ENCODE measurements around the gene ADAM17. TPM values are rescaled to one million over a fixed set of nuclear protein-coding genes. Genes with fewer than 3 reads are reported as not detected.

ADAM17 gene
- total RNA-seq, 2 donors from 2014 or later: 22.9 to 30.1 TPM

DNA sequence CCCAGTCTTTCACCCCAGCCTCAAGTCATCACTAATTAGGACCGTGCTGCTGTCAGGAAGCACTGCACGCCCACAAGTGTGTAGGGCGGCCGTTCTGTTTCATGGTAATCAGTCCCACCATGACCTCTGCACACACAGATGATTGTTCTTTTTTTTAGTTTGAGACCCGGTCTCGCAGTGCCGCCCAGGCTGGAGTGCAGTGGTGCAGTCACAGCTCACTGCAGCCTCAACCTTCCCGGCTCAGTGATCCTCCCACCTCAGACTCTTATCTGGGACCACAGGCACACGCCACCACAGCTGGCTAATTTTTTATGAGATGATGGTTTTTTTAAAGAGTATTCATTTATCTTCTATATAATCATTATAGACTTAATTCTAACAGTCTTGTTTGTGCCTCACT, 83.1 kb downstream of the ADAM17 start:
- no peak for ATAC-seq (replicated peaks in 1 of 2)
- Mint-ChIP-seq H3K27ac (no peak overlapping the region), H3K4me3 (peak overlapping the region in 1 of 2 donors; percentile 84), H3K4me1 (ENCODE audit: low read depth) (peaks cover 26% of the 10 kb centered on the region), H3K36me3 (ENCODE audit: insufficient read depth in 2 of 2) (peaks cover 6 to 18% of the 10 kb centered on the region in 2 donors), H3K9me3 (no peaks in the 10 kb centered on the region), H3K27me3 (ENCODE audit: low read depth) (no peaks in the 10 kb centered on the region)
- no peak for DNase-seq

DNA sequence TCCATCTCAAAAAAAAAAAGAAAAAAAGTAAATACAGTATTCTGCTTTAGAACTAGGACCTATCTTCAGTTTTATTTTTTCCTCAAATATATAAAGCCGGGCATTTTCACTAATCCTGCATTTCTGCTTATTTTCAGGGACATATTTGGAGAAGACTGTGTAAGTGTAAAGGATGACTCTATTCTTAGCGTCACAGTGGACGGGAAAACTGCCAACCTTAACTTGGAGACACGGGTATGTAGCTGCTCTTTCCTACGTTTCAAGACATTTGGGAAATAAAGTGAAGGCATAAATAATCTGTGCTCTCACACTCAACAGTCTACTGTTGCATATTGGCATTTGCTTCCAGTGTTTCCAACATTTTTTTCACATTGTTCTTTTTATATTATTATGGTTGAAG, 84.4 kb downstream of the ADAM17 start:
- H3K4me3 Mint-ChIP-seq: no peak overlapping the region
- DNase-seq (no peak), ATAC-seq (replicated peaks in 1 of 2) (no peak)
- H3K27ac Mint-ChIP-seq: no peak overlapping the region
- no peaks in the 10 kb centered on the region for H3K9me3 Mint-ChIP-seq
- peaks cover 14% of the 10 kb centered on the region for H3K4me1 Mint-ChIP-seq (ENCODE audit: low read depth)
- H3K36me3 Mint-ChIP-seq (ENCODE audit: insufficient read depth in 2 of 2): peaks cover 5 to 17% of the 10 kb centered on the region in 2 donors
- no peaks in the 10 kb centered on the region for H3K27me3 Mint-ChIP-seq (ENCODE audit: low read depth)

DNA sequence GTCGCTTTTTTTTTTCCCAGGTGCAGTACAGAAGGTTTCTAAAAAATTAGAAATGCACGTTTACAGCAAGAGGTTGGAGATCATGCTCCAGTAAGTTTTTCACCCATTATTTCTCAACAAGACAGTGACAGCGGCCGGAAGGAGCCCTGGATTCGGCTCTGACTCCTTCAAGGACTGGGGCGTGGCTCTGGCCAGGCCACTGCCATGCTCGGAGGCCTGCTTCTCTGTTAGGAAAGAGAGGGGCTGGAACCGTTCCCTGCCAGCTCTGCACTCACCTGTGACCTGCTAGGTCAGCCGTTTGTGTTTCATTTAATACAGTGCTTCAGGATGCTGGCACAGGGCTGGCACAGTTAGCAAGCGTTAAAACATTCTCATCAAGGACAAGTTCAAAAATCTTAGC, 87.9 kb downstream of the ADAM17 start:
- H3K4me3 Mint-ChIP-seq: no peak overlapping the region
- ATAC-seq (replicated peaks in 1 of 2) (no peak), DNase-seq (no peak)
- H3K27me3 Mint-ChIP-seq (ENCODE audit: low read depth): no peaks in the 10 kb centered on the region
- no peaks in the 10 kb centered on the region for H3K9me3 Mint-ChIP-seq
- peaks cover 6% of the 10 kb centered on the region for H3K4me1 Mint-ChIP-seq (ENCODE audit: low read depth)
- peaks cover 9 to 17% of the 10 kb centered on the region in 2 donors for H3K36me3 Mint-ChIP-seq (ENCODE audit: insufficient read depth in 2 of 2)
- no peak overlapping the region for H3K27ac Mint-ChIP-seq

DNA sequence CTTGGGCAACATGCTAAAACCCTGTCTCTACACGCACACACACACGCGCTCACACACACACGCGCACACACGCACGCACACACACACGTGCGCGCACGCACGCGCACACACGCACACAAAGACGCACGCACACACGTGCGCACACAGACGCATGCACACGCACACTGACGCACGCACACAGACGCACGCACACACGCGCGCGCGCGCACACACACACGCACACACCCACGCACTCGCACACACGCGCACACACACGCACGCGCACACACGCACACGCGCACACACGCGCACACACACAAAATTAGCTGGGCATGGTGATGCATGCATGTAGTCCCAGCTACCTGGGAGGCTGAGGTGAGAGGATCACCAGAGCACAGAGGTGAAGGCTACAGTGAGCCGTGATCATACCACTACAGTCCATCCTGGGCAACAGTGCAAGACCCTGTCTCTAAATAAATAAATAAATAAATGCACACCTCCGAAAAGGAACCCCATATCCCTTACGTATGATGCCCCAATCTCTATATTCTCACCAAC, 89.4 kb downstream of the ADAM17 start:
- peaks cover 9 to 13% of the 10 kb centered on the region in 2 donors for H3K36me3 Mint-ChIP-seq (ENCODE audit: insufficient read depth in 2 of 2)
- DNase-seq (no peak), ATAC-seq (replicated peaks in 1 of 2) (no peak)
- H3K9me3 Mint-ChIP-seq: no peaks in the 10 kb centered on the region
- no peak overlapping the region for H3K4me3 Mint-ChIP-seq
- no peaks in the 10 kb centered on the region for H3K27me3 Mint-ChIP-seq (ENCODE audit: low read depth)
- H3K4me1 Mint-ChIP-seq (ENCODE audit: low read depth): peaks cover 6% of the 10 kb centered on the region
- H3K27ac Mint-ChIP-seq: peak overlapping the region; percentile 28

DNA sequence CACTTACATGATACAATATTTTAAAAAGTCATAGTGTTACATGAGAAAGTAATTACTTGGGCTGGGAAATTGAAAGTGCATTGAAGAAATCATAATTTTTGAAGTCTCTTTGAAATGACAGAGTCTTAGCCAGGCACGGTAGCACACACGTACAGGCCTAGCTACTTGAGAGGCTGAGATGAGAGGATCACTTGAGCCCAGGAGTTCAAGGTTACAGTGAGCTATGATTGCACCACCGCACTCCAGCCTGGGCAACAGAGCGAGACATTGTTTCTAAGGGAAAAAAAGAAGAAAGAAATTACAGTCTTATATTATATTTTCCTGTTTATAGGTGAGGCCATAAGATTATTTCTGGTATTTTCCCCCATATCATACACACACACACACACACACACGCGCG, 90.5 kb downstream of the ADAM17 start:
- ATAC-seq (replicated peaks in 1 of 2) (no peak), DNase-seq (no peak)
- H3K27me3 Mint-ChIP-seq (ENCODE audit: low read depth): no peaks in the 10 kb centered on the region
- peaks cover 6% of the 10 kb centered on the region for H3K4me1 Mint-ChIP-seq (ENCODE audit: low read depth)
- H3K4me3 Mint-ChIP-seq: no peak overlapping the region
- no peaks in the 10 kb centered on the region for H3K9me3 Mint-ChIP-seq
- peaks cover 9 to 13% of the 10 kb centered on the region in 2 donors for H3K36me3 Mint-ChIP-seq (ENCODE audit: insufficient read depth in 2 of 2)
- no peak overlapping the region for H3K27ac Mint-ChIP-seq

DNA sequence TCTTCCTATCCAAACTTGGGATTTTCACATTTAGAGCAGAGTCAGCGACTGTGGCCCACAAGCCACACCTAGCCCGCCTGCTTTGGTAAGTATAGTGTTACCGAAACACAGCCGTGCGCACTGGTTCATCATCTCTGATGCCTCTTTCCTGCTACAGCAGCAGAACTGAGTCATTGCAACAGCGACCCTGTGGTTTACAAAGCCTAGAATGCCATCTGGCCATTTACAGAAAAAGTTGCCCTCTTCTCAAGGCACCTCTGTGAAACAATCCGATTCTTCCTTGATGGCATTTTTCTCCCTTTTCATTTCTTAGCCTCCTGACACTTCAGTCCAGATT, 92.0 kb downstream of the ADAM17 start:
- H3K27me3 Mint-ChIP-seq (ENCODE audit: low read depth): no peaks in the 10 kb centered on the region
- H3K27ac Mint-ChIP-seq: no peak overlapping the region
- peak; percentile 36 to 41 for DNase-seq
- H3K4me1 Mint-ChIP-seq (ENCODE audit: low read depth): peaks cover 6% of the 10 kb centered on the region
- no peak overlapping the region for H3K4me3 Mint-ChIP-seq
- no peaks in the 10 kb centered on the region for H3K9me3 Mint-ChIP-seq
- peak; percentile 85 to 95 for ATAC-seq (replicated peaks in 1 of 2)
- H3K36me3 Mint-ChIP-seq (ENCODE audit: insufficient read depth in 2 of 2): peaks cover 9 to 19% of the 10 kb centered on the region in 2 donors

DNA sequence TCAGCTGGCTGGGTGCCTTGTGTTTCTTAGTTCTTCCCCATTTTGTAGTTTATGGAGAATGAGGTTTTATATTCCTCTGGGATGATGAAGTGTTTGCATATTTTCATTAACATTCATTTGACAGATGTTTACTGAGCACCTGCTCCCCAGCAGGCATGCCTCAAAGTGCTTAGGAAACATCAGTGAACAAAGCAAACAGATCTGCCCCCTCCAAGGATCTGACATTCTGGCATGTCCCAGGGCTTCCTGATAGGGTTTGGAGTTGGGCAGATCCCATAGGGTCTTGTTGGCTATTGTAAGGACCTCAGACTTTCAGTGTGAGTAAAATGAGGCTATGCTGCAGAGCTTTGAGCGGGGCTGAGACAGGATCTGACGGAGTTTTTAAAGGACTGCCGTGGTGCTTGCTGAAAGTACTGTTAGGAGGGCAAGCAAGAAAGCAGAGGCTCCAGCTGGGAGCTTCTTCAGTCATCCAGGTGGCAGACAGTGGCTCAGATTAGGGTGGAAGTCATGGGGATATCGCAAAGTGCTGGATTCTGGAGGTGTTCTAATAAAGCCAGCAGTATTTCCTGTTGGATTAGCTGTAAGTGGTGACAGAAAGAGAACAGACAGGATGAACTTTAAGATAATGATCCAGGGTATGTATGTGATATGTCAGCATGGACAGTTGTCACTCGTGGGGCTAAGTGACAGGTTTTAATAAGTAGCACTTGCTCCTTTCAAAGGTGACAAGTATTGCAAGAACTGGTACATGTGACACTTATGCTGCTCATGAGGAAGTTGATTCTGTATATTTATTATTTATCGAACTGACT, 92.5 kb downstream of the ADAM17 start:
- DNase-seq (no peak), ATAC-seq (replicated peaks in 1 of 2) (peak; percentile 31 to 51)
- Mint-ChIP-seq H3K4me1 (ENCODE audit: low read depth) (peaks cover 6% of the 10 kb centered on the region), H3K36me3 (ENCODE audit: insufficient read depth in 2 of 2) (peaks cover 9 to 19% of the 10 kb centered on the region in 2 donors), H3K27me3 (ENCODE audit: low read depth) (no peaks in the 10 kb centered on the region), H3K4me3 (no peak overlapping the region), H3K27ac (peak overlapping the region; percentile 4), H3K9me3 (no peaks in the 10 kb centered on the region)

DNA sequence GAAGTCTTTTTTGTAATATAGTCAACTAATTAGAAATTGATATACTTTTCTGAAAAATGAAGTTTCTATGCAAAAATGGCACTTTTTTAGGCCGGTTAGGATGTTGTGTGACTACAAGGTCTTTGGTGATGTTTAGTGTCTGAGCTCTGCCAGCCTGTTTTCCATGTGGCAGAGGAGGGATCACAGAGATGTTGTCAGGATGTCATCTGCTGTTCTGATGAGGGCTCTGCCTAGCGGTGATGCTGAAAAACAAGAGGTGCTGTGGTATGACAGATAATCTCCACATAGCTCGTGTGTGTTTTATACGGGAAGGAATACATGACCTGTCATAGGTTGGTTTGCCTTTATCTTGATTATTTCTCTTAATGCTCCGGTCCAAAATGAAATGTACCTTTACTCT, 93.3 kb downstream of the ADAM17 start:
- Mint-ChIP-seq H3K9me3 (no peaks in the 10 kb centered on the region), H3K36me3 (ENCODE audit: insufficient read depth in 2 of 2) (peaks cover 9 to 21% of the 10 kb centered on the region in 2 donors), H3K4me3 (no peak overlapping the region), H3K27me3 (ENCODE audit: low read depth) (no peaks in the 10 kb centered on the region), H3K4me1 (ENCODE audit: low read depth) (peaks cover 6% of the 10 kb centered on the region), H3K27ac (no peak overlapping the region)
- no peak for DNase-seq
- ATAC-seq (replicated peaks in 1 of 2): no peak

DNA sequence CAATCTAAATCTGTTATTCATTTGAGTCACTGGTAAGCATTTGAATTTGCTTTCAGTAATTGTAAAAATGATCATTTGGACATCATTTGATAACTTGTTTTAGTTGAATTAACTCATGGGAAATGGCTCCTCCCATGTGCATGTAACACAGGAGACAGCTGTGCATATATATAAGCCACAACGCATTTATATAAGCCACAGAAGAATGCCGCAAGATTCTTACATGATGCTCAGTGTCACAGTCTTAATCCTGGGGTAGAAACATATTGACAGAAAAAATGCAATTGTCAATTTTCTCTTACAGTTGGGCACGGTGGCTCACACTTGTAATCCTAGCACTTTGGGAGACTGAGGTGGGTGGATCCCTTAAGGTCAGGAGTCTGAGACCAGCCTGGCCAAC, 94.6 kb downstream of the ADAM17 start:
- H3K36me3 Mint-ChIP-seq (ENCODE audit: insufficient read depth in 2 of 2): peaks cover 5 to 18% of the 10 kb centered on the region in 2 donors
- ATAC-seq (replicated peaks in 1 of 2): no peak
- no peaks in the 10 kb centered on the region for H3K27me3 Mint-ChIP-seq (ENCODE audit: low read depth)
- H3K4me3 Mint-ChIP-seq: no peak overlapping the region
- H3K27ac Mint-ChIP-seq: no peak overlapping the region
- peaks cover 6% of the 10 kb centered on the region for H3K4me1 Mint-ChIP-seq (ENCODE audit: low read depth)
- H3K9me3 Mint-ChIP-seq: no peaks in the 10 kb centered on the region
- no peak for DNase-seq

DNA sequence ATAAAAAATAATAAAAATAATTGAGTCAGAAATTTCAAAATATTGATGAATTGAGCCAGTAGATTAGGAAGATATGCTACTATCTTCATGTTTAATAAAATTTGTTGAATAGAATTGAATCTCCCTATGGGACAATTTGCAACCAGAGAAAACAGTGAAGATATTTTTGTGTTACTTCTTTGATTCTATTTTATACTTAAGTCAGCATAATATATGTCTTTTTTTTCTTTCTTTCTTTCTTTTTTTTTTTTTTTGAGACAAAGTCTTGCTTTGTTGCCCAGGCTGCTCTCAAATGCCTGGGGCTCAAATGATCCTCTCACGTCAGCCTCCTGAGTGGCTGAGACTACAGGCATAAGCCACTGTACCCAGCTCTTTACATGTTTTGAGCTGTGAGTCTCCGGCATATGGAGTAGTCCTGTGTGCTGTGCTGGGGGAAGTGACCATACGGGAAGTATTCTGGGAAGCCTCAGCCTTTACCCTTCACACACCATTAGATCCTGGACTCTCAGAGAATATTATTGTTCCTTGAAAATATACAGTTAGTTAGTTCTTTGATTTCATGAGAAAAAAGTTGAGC, 95.1 kb downstream of the ADAM17 start:
- DNase-seq: no peak
- Mint-ChIP-seq H3K27me3 (ENCODE audit: low read depth) (no peaks in the 10 kb centered on the region), H3K4me3 (no peak overlapping the region), H3K27ac (no peak overlapping the region), H3K4me1 (ENCODE audit: low read depth) (peaks cover 6% of the 10 kb centered on the region), H3K36me3 (ENCODE audit: insufficient read depth in 2 of 2) (peaks cover under 1 to 14% of the 10 kb centered on the region in 2 donors), H3K9me3 (no peaks in the 10 kb centered on the region)
- no peak for ATAC-seq (replicated peaks in 1 of 2)

DNA sequence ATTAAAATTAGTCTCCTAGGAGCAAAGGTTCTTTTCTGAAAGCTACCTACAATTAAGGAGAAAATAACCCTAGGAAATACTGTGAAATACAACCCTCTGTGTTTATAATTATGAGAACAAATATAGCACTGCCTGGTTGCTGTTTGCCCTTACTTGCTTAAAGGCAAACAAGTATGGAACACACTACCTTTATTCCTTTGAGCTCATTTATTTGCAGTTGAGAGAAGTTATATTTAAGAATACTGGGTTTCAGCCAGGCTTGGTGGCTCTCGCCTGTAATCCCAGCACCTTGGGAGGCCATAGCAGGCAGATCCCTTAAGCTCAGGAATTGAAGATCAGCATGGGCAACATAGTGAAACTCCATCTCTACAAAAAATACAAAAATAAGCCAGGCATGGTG, 104.4 kb downstream of the ADAM17 start:
- H3K36me3 Mint-ChIP-seq (ENCODE audit: insufficient read depth in 2 of 2): peaks cover 2 to 12% of the 10 kb centered on the region in 2 donors
- no peak for ATAC-seq (replicated peaks in 1 of 2)
- H3K27me3 Mint-ChIP-seq (ENCODE audit: low read depth): no peaks in the 10 kb centered on the region
- DNase-seq: no peak
- H3K4me1 Mint-ChIP-seq (ENCODE audit: low read depth): no peaks in the 10 kb centered on the region
- H3K9me3 Mint-ChIP-seq: no peaks in the 10 kb centered on the region
- H3K4me3 Mint-ChIP-seq: no peak overlapping the region
- no peak overlapping the region for H3K27ac Mint-ChIP-seq

DNA sequence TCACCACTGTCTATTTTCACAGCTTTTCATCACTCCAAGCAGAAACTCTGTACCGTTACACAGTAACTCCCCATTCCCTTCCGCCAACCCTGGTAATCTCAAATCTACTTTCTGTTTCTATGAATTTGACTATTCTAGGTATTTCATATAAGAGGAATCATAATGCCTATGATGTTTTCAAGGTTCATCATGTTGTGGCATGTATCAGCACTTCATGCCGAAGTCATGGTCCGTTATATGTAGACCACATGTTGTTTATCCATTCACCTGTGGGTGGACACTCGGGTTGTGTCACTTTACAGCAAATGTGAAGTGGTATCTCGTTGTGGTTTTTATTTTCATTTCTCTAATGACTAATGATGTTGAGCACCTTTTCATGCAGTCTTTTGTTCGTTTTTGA, 110.5 kb downstream of the ADAM17 start:
- peak; percentile 72 to 86 for ATAC-seq (replicated peaks in 1 of 2)
- H3K4me1 Mint-ChIP-seq (ENCODE audit: low read depth): peaks cover 9% of the 10 kb centered on the region
- H3K4me3 Mint-ChIP-seq: peak overlapping the region in 1 of 2 donors; percentile 70
- H3K9me3 Mint-ChIP-seq: no peaks in the 10 kb centered on the region
- DNase-seq: peak in 1 of 2 donors; percentile 9
- peak overlapping the region; percentile 39 for H3K27ac Mint-ChIP-seq
- peaks cover 9 to 31% of the 10 kb centered on the region in 2 donors for H3K36me3 Mint-ChIP-seq (ENCODE audit: insufficient read depth in 2 of 2)
- H3K27me3 Mint-ChIP-seq (ENCODE audit: low read depth): no peaks in the 10 kb centered on the region

DNA sequence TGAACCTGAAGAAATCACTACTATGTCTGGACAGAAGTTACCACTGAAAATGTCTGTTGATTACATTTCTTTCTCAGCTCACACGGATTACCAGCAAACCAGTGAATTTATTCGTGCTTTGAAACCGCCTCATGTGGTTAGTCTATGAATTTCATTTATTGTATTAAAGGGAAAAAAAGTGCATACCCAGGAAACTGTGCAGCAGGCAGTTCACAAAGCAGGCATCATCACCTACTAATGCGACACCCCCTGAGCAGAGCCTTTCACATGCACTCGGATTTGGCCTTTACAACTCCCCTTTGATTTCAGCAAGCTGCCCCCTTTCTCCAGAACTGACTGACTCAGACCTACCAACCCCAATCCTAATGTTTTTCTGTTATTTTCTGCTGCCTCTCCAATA, 112.1 kb downstream of the ADAM17 start:
- H3K36me3 Mint-ChIP-seq (ENCODE audit: insufficient read depth in 2 of 2): peaks cover 7 to 35% of the 10 kb centered on the region in 2 donors

More for the DNA sequence above, 112.1 kb downstream of the ADAM17 start:
- Mint-ChIP-seq H3K4me1 (ENCODE audit: low read depth) (peaks cover 9% of the 10 kb centered on the region), H3K27ac (no peak overlapping the region), H3K4me3 (no peak overlapping the region), H3K27me3 (ENCODE audit: low read depth) (no peaks in the 10 kb centered on the region), H3K9me3 (no peaks in the 10 kb centered on the region)
- DNase-seq: no peak
- ATAC-seq (replicated peaks in 1 of 2): no peak

Measured in activated T-cell treated with anti-CD3 and anti-CD28 coated beads, Interleukin-2, amount 50 U/mL, for 72 hours (primary cell).